ENCODE results near the gene ZNF77. TPM values are rescaled to one million over a fixed set of nuclear protein-coding genes. Genes with fewer than 3 reads are reported as not detected.

ZNF77 gene
- 2.0 and 3.5 TPM in 2 replicates for total RNA-seq

DNA sequence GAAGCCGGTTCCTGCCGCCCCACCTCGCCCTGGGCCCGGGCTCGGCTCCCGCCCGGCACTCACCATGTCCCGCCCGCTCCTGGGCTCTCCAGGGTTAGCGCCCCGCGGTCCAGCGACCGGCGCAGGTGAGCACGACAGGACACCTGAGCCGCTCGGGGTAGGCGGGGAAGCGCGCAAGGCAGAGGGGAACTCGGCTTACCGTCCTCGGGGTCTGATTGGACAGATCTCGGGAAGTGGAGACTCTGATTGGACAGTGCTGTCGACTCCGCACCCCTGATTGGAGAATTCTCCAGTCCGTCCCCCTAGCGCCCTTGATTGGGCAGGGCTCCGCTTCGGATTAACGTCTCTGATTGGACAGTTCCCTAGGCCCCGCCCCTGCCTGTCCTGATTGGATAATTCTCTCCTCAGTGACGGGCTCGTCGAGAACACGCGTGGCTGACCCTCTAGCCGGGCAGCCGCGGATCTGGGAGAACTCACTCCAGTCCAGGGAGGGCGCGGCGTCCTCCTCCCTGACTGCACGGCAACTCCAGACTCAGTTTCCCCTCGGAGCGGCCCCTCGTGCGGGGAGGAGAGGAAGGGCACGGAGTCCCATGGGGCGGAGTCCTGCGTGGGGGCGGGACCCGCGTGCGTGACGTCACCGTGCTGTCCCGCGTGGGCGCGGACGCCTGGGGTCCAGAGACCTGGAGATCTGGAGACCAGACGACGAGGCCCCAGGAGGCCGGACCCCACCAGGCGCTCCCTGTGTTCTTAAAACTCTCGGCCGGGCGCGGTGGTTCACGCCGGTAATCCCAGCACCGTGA is at the start of gene ZNF77:
TSS of gene ZNF77 (minus strand) at position 197 of the 800 bp plus-strand sequence. CDS start at position 66, 131 bp downstream.

DNA sequence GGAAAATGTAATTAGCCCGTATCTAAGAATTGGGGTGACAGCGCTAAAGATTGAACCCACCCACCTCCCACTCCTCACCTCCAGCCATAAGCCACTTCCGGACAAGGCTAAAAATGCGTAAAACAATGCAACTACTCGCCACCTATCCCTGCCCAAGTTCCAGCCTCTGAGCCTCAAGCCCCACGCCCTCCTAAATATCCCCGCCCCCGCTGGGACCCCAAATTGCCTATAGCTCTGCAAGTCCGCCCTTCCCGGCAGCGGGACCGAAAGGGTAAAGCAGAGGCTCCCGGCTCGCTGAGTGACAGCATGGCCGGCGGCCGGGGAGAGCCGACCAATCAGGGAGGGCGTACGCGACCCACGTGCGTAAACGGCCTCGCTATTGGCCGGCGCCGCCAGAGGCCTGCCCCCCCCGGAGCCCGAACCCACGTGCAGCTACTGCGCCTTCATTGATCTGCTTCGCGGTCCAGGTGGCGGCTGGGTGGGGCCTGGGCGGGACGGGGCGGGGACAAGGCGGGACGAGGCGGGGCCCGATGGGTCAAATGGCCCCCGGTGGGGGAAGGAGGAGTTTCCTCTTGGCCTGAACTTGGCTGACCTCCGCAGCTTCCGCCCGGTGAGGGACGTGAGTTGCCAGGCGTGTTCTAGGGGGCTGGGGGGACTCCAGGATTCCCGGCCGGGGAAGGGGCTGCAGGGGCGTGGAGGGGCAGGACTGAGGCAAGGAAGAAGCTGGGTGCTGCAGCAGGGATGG is 32.4 kb upstream of the ZNF77 start, which contains the start of gene TLE6:
TSS of gene TLE6 (plus strand) at position 564 of the 745 bp plus-strand sequence. CDS start 670 bp downstream, outside the sequence.

DNA sequence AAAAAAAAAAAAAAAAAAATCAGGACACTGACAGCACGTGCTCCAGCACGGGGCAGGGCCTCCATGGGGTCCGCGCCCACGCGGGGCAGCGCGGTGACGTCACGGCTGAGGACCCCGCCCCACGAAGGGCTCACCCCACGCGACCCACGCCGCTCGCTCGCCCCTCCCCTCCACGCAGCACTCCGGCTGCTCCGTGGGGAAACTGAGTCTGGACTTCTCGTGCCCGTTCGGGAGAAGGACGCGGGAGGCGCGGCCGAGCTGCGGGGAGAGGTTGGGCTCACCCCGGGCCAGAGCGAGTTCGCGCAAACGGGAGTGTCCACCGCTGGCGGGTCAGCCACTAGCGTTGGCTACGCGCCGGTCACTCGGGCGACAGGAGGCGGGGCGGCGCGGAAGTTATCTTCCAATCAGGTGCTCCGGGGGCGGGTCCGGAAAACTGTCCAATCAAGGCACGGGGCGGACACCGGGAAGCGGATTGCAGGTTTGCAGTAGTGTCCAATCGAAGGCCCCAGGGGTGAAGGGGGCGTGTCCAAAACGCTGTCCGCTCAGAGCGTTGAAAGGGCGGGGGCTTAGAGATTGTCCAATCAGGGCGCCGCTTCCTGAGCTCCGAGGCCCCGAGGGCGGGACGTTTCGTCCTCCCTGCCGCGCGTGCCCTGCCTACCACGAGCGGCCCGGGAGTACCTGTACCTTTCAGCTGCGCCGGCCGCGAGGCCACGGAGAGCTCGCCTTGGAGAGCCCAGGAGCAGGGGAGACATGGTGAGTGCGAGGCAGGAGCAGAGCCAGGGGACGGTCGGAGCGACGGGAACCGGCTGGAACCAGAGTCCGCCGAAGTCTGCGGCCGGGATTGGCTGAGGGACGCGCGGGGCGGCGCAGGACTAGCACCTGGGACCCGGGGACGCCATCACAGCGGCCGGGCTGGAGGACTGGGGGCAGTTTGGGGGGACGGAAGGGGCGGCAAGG is 44.2 kb downstream of the ZNF77 start, which contains the start of gene ZNF57:
TSS of gene ZNF57 (plus strand) at position 633 of the 957 bp plus-strand sequence. CDS start at position 751, 118 bp downstream.

Other genes starting within 250 kb of the ZNF77 start
- under 0.01 TPM in 1 of 2 replicates, not detected in the other for gene GNG7, start 242.3 kb downstream of the ZNF77 start, total RNA-seq
- gene DIRAS1, start 223.6 kb downstream of the ZNF77 start, total RNA-seq, result 0.35 TPM in 1 of 2 replicates, not detected in the other
- 34.6 and 65.7 TPM in 2 replicates for gene SLC39A3, start 205.0 kb downstream of the ZNF77 start, total RNA-seq
- 59.1 and 59.5 TPM in 2 replicates for gene SGTA, start 161.7 kb downstream of the ZNF77 start, total RNA-seq
- gene THOP1, start 159.5 kb downstream of the ZNF77 start, total RNA-seq, result 141 and 171 TPM in 2 replicates
- 0.86 and 1.4 TPM in 2 replicates for gene ZNF554, start 125.1 kb downstream of the ZNF77 start, total RNA-seq
- gene ZNF555, start 103.5 kb downstream of the ZNF77 start, total RNA-seq, result 2.0 and 2.3 TPM in 2 replicates
- not detected in 2 replicates for gene ZNF556, start 77.6 kb downstream of the ZNF77 start, total RNA-seq
- 0.58 and 2.7 TPM in 2 replicates for gene ZNF57, start 44.0 kb downstream of the ZNF77 start, total RNA-seq
- gene TLE6, start 32.6 kb upstream of the ZNF77 start, total RNA-seq, result 0.71 and 3.7 TPM in 2 replicates
- gene TLE2, start 84.3 kb upstream of the ZNF77 start, total RNA-seq, result 0.58 and 1.9 TPM in 2 replicates
- gene TLE5, start 117.5 kb upstream of the ZNF77 start, total RNA-seq, result 358 and 456 TPM in 2 replicates
- 58.0 and 86.2 TPM in 2 replicates for gene GNA11, start 149.4 kb upstream of the ZNF77 start, total RNA-seq
- gene GNA15, start 191.1 kb upstream of the ZNF77 start, total RNA-seq, result 0.35 TPM in 1 of 2 replicates, not detected in the other
- not detected in 2 replicates for gene S1PR4, start 233.8 kb upstream of the ZNF77 start, total RNA-seq
- 124 and 130 TPM in 2 replicates for gene NCLN, start 241.0 kb upstream of the ZNF77 start, total RNA-seq

Measured in myometrial cell (primary cell).